GM19351 (cell line): ENCODE results near the gene PLCB3.

Experiments
- ATAC-seq: cut with Tn5 transposase; IDR thresholded peaks from one replicate; pipeline ENCODE4 v1.9.1; 2021; ENCODE audit warnings: mild to moderate bottlenecking, moderate library complexity; ENCODE audit not compliant: unreplicated experiment

Gene PLCB3

GRCh38 chr11:64220798-64221197 lies 30.5 kb upstream of the PLCB3 start:
- no peak for ATAC-seq

GRCh38 chr11:64222651-64223000 lies 28.7 kb upstream of the PLCB3 start:
- no peak for ATAC-seq

- ATAC-seq: no peak
Measured at GRCh38 chr11:64223001-64223651, 28.2 kb upstream of the PLCB3 start.

- no peak for ATAC-seq
Measured at GRCh38 chr11:64224151-64224890, 27.0 kb upstream of the PLCB3 start.

GRCh38 chr11:64224891-64225607 lies 26.3 kb upstream of the PLCB3 start:
- no peak for ATAC-seq

- ATAC-seq: peak; percentile 53
Measured at GRCh38 chr11:64225608-64226506, 25.5 kb upstream of the PLCB3 start, which contains the start of the genes NUDT22 and TRPT1. Gene NUDT22 (plus strand): TSS chr11:64226274. CDS start chr11:64226653, 379 bp downstream. Gene TRPT1 (minus strand): TSS chr11:64226186. CDS start chr11:64225860, 326 bp downstream.

- ATAC-seq: no peak
Measured at GRCh38 chr11:64226507-64227051, 24.8 kb upstream of the PLCB3 start.

- ATAC-seq: no peak
Measured at GRCh38 chr11:64227405-64227956, 23.8 kb upstream of the PLCB3 start.

- ATAC-seq: no peak
Measured at GRCh38 chr11:64229090-64229743, 22.1 kb upstream of the PLCB3 start.

GRCh38 chr11:64229744-64230170 lies 21.6 kb upstream of the PLCB3 start:
- ATAC-seq: no peak

- ATAC-seq: peak; percentile 38
Measured at GRCh38 chr11:64230171-64230984, 21.0 kb upstream of the PLCB3 start, which contains the start of gene DNAJC4. Gene DNAJC4 (plus strand): TSS chr11:64230548. CDS start chr11:64230855, 307 bp downstream.

- no peak for ATAC-seq
Measured at GRCh38 chr11:64230985-64231365, 20.4 kb upstream of the PLCB3 start.

GRCh38 chr11:64231546-64231945 lies 19.8 kb upstream of the PLCB3 start:
- no peak for ATAC-seq

GRCh38 chr11:64232182-64232966 lies 19.0 kb upstream of the PLCB3 start:
- ATAC-seq: no peak

- ATAC-seq: no peak
Measured at GRCh38 chr11:64232967-64233315, 18.4 kb upstream of the PLCB3 start.

- peak; percentile 43 for ATAC-seq
Measured at GRCh38 chr11:64233913-64234586, 17.3 kb upstream of the PLCB3 start, which contains the start of gene VEGFB. Gene VEGFB (plus strand): TSS chr11:64234584. CDS start chr11:64234834, 250 bp downstream.

GRCh38 chr11:64234647-64235379 lies 16.5 kb upstream of the PLCB3 start:
- ATAC-seq: peak; percentile 30
